Mucosa of descending colon (tissue), 3 donors: ENCODE measurements around the gene DPP6. TPM values are rescaled to one million over a fixed set of nuclear protein-coding genes. Genes with fewer than 3 reads are reported as not detected.
A peak's percentile ranks its signal among the peaks of the same experiment; 100 is the strongest.

Experiments used
- ATAC-seq: fragments of 200-7000 bp; cut with Tn5 transposase; one replicate; pipeline ENCODE4 v1.9.1; 2020; ENCODE audit warnings: mild to moderate bottlenecking, moderate library complexity
- DNase-seq, 3 donors: peaks; one replicate each; pipeline ENCODE4 v3.0.0-alpha.2; 2020
- H3K36me3 ChIP-seq: fragments of 200-600 bp; one replicate; pipeline ENCODE4 v1.8.0; 2021; ENCODE audit warnings: low read depth, mild to moderate bottlenecking
- H3K4me1 ChIP-seq: fragments of 200-600 bp; one replicate; pipeline ENCODE4 v1.8.0; 2021; ENCODE audit warnings: low read depth, mild to moderate bottlenecking
- H3K4me3 ChIP-seq: fragments of 200-600 bp; one replicate; pipeline ENCODE4 v1.8.0; 2021; ENCODE audit warnings: mild to moderate bottlenecking
- H3K9me3 ChIP-seq: fragments of 200-600 bp; one replicate; pipeline ENCODE4 v1.8.0; 2021; ENCODE audit warnings: mild to moderate bottlenecking
- intact Hi-C, 2 donors: fragments of 100-400 bp; cut with DNase I in 1 of 2; cut with micrococcal nuclease in 1 of 2; formaldehyde crosslinking; loops; one replicate each; pipeline versions ENCODE4 v1.11.0 to v1.11.1; 2022; cut with DNase I, micrococcal nuclease
- total RNA-seq, 3 donors: library from RNA; stranded (reverse); fragmentation: NEBNext Ultra II Directional in 2 of 3; extraction: Animal tissue kit (Norgen Biotek cat#: 25700) in 2 of 3; gene quantifications; one replicate each; pipeline versions ENCODE4 v1.2.1 to v1.2.4, GENCODE V29; 2021 to 2023
- TF ChIP-seq, protein P1 (sequence below): fragments of 200-600 bp; IDR thresholded peaks from one replicate; pipeline ENCODE4 v1.8.0; 2022; ENCODE audit warnings: antibody characterized with exemption, mild to moderate bottlenecking
- donor health status: DM: no; HTN: no; CAD: no; lungs with moderate emphysema.
- donor health status: DM: no; HTN: no; CAD: no.
- donor health status: DM: no; HTN: yes; CAD: no.

The DPP6 gene
- total RNA-seq, 3 donors from 2014 or later, result 1.3 to 33.8 (median 1.5) TPM

DNA sequence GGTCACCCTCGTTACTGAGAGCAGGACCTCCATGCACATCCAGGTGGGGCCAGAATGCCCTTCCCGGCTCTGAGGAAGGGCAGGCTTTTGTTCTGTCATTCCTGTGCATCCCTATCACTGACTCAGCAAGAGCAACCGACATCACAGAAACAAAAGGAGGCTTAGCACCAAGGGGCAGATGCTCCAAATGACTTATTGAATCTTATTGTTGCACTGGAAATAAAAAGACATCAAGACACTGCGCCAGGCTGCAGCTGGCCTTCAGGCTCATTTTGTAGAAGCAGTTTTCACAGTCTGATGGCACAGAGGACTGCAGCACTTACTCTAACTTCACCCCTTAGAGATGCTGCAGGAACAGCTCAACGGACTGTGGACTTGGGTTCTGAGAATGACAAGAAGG, 824.3 kb downstream of the DPP6 start:
- TF ChIP-seq, protein P1, sequence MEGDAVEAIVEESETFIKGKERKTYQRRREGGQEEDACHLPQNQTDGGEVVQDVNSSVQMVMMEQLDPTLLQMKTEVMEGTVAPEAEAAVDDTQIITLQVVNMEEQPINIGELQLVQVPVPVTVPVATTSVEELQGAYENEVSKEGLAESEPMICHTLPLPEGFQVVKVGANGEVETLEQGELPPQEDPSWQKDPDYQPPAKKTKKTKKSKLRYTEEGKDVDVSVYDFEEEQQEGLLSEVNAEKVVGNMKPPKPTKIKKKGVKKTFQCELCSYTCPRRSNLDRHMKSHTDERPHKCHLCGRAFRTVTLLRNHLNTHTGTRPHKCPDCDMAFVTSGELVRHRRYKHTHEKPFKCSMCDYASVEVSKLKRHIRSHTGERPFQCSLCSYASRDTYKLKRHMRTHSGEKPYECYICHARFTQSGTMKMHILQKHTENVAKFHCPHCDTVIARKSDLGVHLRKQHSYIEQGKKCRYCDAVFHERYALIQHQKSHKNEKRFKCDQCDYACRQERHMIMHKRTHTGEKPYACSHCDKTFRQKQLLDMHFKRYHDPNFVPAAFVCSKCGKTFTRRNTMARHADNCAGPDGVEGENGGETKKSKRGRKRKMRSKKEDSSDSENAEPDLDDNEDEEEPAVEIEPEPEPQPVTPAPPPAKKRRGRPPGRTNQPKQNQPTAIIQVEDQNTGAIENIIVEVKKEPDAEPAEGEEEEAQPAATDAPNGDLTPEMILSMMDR, result no peak
- Histone ChIP-seq H3K4me1 (no peaks in the 10 kb centered on the region), H3K9me3 (no peaks in the 10 kb centered on the region), H3K4me3 (no peak overlapping the region), H3K36me3 (no peaks in the 10 kb centered on the region)
- intact Hi-C loops, result no loop called here
- DNase-seq (no peak), ATAC-seq (no peak)

DNA sequence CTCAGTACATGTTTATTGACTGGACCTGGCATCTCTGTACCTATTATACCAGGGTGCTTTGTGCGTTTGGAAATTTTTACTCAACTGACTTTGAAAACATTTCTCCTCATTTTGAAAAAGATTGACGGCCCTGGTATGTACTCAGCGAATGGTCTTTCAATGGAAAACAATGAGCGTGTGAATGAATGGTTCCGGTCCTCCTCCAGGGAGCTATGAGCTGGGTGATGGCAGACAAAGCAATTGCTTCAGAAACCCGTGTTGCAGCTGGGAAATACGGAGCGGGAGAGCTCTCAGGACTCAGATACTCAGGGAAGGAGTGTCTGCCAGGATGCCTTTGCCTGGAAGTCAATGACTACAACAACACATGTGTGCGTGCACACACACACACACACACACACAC, 824.8 kb downstream of the DPP6 start:
- TF ChIP-seq, protein P1, result no peak
- no peaks in the 10 kb centered on the region for H3K36me3 ChIP-seq
- H3K9me3 ChIP-seq, result no peaks in the 10 kb centered on the region
- DNase-seq, result no peak
- intact Hi-C loops, result no loop called here
- ATAC-seq, result no peak
- no peak overlapping the region for H3K4me3 ChIP-seq
- H3K4me1 ChIP-seq, result no peaks in the 10 kb centered on the region

DNA sequence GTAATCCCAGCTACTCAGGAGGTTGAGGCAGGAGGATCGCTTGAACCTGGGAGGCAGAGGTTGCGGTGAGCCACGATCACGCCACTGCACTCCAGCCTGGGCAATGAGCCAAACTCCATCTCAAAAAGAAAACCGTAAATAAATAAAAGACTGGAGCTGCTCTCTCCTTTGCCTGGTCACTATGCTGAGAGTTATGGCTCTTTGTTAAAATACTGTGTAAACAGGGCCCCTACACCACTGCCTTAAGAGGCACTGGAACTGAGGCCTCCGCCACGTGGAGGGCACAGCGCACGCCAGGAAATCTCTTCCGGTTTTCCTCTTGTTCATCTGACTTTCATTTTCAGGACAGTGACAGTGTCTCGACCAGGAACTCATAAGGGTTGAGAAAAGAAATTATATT, 827.4 kb downstream of the DPP6 start:
- TF ChIP-seq, protein P1, result no peak
- intact Hi-C loops, result no loop called here
- ATAC-seq (peak; percentile 39), DNase-seq (peak in 1 of 3 donors; percentile 10)
- Histone ChIP-seq H3K9me3 (no peaks in the 10 kb centered on the region), H3K4me3 (no peak overlapping the region), H3K36me3 (no peaks in the 10 kb centered on the region), H3K4me1 (no peaks in the 10 kb centered on the region)

GRCh38 chr7:154880513-154880912, 828.3 kb downstream of the DPP6 start:
- ATAC-seq, result no peak
- DNase-seq, result no peak
- intact Hi-C loops, result no loop called here
- Histone ChIP-seq H3K9me3 (no peaks in the 10 kb centered on the region), H3K36me3 (no peaks in the 10 kb centered on the region), H3K4me3 (no peak overlapping the region), H3K4me1 (no peaks in the 10 kb centered on the region)
- TF ChIP-seq, protein P1, result no peak

- DNase-seq, result no peak
- Histone ChIP-seq H3K9me3 (no peaks in the 10 kb centered on the region), H3K4me1 (no peaks in the 10 kb centered on the region), H3K36me3 (no peaks in the 10 kb centered on the region), H3K4me3 (no peak overlapping the region)
- ATAC-seq, result no peak
- intact Hi-C loops, result no loop called here
- TF ChIP-seq, protein P1, result no peak
Measured at GRCh38 chr7:154881026-154881425, 828.8 kb downstream of the DPP6 start.

DNA sequence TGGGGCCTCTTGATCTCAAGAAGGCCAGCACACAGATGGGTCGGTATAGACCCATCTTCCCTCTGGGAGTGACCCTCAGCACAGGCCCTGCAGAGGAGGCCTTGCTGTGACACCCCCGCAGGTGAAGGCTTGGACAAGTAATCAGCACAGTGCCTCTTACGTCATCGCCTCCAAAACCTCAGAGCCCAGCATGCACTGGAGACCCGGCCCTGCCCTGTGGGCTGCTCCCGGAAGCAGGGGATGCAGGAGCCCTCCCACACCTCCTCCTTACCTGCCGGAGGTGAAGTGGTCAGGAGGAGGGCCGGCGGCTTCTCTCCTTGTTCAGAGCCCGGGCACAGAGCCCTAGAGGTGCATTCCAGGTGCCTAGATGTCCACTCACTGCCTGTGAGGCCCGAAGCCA, 829.3 kb downstream of the DPP6 start:
- Histone ChIP-seq H3K4me3 (no peak overlapping the region), H3K9me3 (no peaks in the 10 kb centered on the region), H3K36me3 (no peaks in the 10 kb centered on the region), H3K4me1 (no peaks in the 10 kb centered on the region)
- ATAC-seq (no peak), DNase-seq (no peak)
- intact Hi-C loops, result no loop called here
- TF ChIP-seq, protein P1, result no peak
